Trophoblast cell (in vitro differentiated cells and primary cell): ENCODE measurements around the gene ALKAL2.

ENCODE experiments used
- DNase-seq, 2 donors: peaks; one replicate each; pipeline ENCODE4 v3.0.0-alpha.2; 2016
- H2AFZ ChIP-seq: 2 replicates; pipeline ENCODE4 v1.6.1; 2013; ENCODE audit warnings: low read length, moderate library complexity, mild to moderate bottlenecking; ENCODE audit not compliant: insufficient read depth, poor library complexity
- H2AK5ac ChIP-seq: 2 replicates; pipeline ENCODE4 v1.6.1; 2013; ENCODE audit warnings: mild to moderate bottlenecking, low read length
- H2BK120ac ChIP-seq: 2 replicates; pipeline ENCODE4 v1.6.1; 2013; ENCODE audit warnings: low read length, mild to moderate bottlenecking, moderate library complexity; ENCODE audit not compliant: insufficient read depth, poor library complexity
- H2BK12ac ChIP-seq: 2 replicates; pipeline ENCODE4 v1.6.1; 2013; ENCODE audit warnings: mild to moderate bottlenecking, low read length, moderate library complexity
- H2BK5ac ChIP-seq: 2 replicates; pipeline ENCODE4 v1.6.1; 2013; ENCODE audit warnings: low read length, low read depth, moderate library complexity, mild to moderate bottlenecking; ENCODE audit not compliant: poor library complexity
- H3K14ac ChIP-seq: 2 replicates; pipeline ENCODE4 v1.6.1; 2013; ENCODE audit warnings: mild to moderate bottlenecking, low read length
- H3K18ac ChIP-seq: 2 replicates; pipeline ENCODE4 v1.6.1; 2013; ENCODE audit warnings: mild to moderate bottlenecking, low read length
- H3K23ac ChIP-seq: 2 replicates; pipeline ENCODE4 v1.6.1; 2013; ENCODE audit warnings: low read length
- H3K27ac ChIP-seq: 2 replicates; pipeline ENCODE4 v1.5.1; 2013; ENCODE audit warnings: low read depth, mild to moderate bottlenecking, inconsistent platforms, low read length, moderate library complexity
- H3K27me3 ChIP-seq: 2 replicates; pipeline ENCODE4 v1.6.1; 2013; ENCODE audit warnings: inconsistent platforms, mild to moderate bottlenecking, low read length, moderate library complexity; ENCODE audit not compliant: insufficient read depth
- H3K36me3 ChIP-seq, 2 experiments: 1 replicate in 1 of 2; 2 replicates in 1 of 2; pipeline ENCODE4 v1.6.1; 2013; ENCODE audit warnings: low read length in 2 of 2, mild to moderate bottlenecking in 2 of 2, moderate library complexity in 1 of 2; ENCODE audit not compliant: insufficient read depth in 2 of 2, control insufficient read depth in 1 of 2
- H3K4ac ChIP-seq: 2 replicates; pipeline ENCODE4 v1.6.1; 2013; ENCODE audit warnings: low read depth, mild to moderate bottlenecking, low read length, moderate library complexity
- H3K4me1 ChIP-seq, 2 experiments: 1 replicate in 1 of 2; 2 replicates in 1 of 2; pipeline ENCODE4 v1.6.1; 2013; ENCODE audit warnings: low read length in 2 of 2, mild to moderate bottlenecking in 2 of 2, moderate library complexity in 1 of 2; ENCODE audit not compliant: insufficient read depth in 2 of 2, control insufficient read depth in 1 of 2
- H3K4me2 ChIP-seq: 2 replicates; pipeline ENCODE4 v1.6.1; 2013; ENCODE audit warnings: inconsistent platforms, mild to moderate bottlenecking, low read length, moderate library complexity
- H3K4me3 ChIP-seq: 2 replicates; pipeline ENCODE4 v1.5.1; 2013; ENCODE audit warnings: mild to moderate bottlenecking, low read depth, low read length, inconsistent platforms
- H3K79me1 ChIP-seq: one replicate; pipeline ENCODE4 v1.6.1; 2013; ENCODE audit warnings: low read length
- H3K79me2 ChIP-seq: 2 replicates; pipeline ENCODE4 v1.6.1; 2013; ENCODE audit warnings: low read length, mild to moderate bottlenecking; ENCODE audit not compliant: control insufficient read depth, insufficient read depth, poor library complexity
- H3K9ac ChIP-seq: 2 replicates; pipeline ENCODE4 v1.6.1; 2013; ENCODE audit warnings: mild to moderate bottlenecking, low read length
- H3K9me3 ChIP-seq: 2 replicates; pipeline ENCODE4 v1.6.1; 2013; ENCODE audit warnings: low read depth, mild to moderate bottlenecking, control low read depth, inconsistent platforms, low read length; ENCODE audit not compliant: insufficient read depth
- H4K12ac ChIP-seq: 2 replicates; pipeline ENCODE4 v1.6.1; 2013; ENCODE audit warnings: low read depth, mild to moderate bottlenecking, low read length, moderate library complexity
- H4K8ac ChIP-seq: 2 replicates; pipeline ENCODE4 v1.6.1; 2013; ENCODE audit warnings: low read depth, mild to moderate bottlenecking, low read length, moderate library complexity
- H4K91ac ChIP-seq: one replicate; pipeline ENCODE4 v1.6.1; 2013; ENCODE audit warnings: low read depth, mild to moderate bottlenecking, low read length, moderate library complexity
- WGBS: extraction: QIAGEN DNeasy Blood & Tissue Kit; methylation state at CpG from one replicate; pipeline ENCODE4 v1.1.7; 2013; ENCODE audit warnings: missing lambda C conversion rate; ENCODE audit not compliant: insufficient read length, insufficient coverage; ENCODE audit errors: extremely low coverage; 5-methylcytosine and 5-hydroxymethylcytosine counted together

The ALKAL2 gene

GRCh38 chr2:275466-275865, 12.4 kb downstream of the ALKAL2 start:
- peaks cover 2% of the 10 kb centered on the region for H3K9me3 ChIP-seq
- no peak overlapping the region for H2AK5ac ChIP-seq
- no peak overlapping the region for H4K8ac ChIP-seq
- no peak overlapping the region for H3K4ac ChIP-seq
- H4K91ac ChIP-seq = no peak overlapping the region
- no peak overlapping the region for H3K27ac ChIP-seq
- no peak overlapping the region for H2BK120ac ChIP-seq
- H3K9ac ChIP-seq = no peak overlapping the region
- H2BK5ac ChIP-seq = no peak overlapping the region
- no peak for DNase-seq
- no peak overlapping the region for H2BK12ac ChIP-seq
- no peak overlapping the region for H3K23ac ChIP-seq
- H2AFZ ChIP-seq = no peak overlapping the region
- H3K18ac ChIP-seq = no peak overlapping the region
- H3K79me2 ChIP-seq = peaks cover 1% of the 10 kb centered on the region
- no peak overlapping the region for H3K14ac ChIP-seq
- no peaks in the 10 kb centered on the region for H3K79me1 ChIP-seq
- peaks cover 13 to 33% of the 10 kb centered on the region in 2 experiments for H3K36me3 ChIP-seq
- no peaks in the 10 kb centered on the region for H3K27me3 ChIP-seq
- H3K4me1 ChIP-seq = no peaks in the 10 kb centered on the region
- H4K12ac ChIP-seq = no peak overlapping the region
- no CpG with 5 or more reads among the region's 6 CpGs for WGBS
- H3K4me3 ChIP-seq = no peak overlapping the region
- no peak overlapping the region for H3K4me2 ChIP-seq

DNA sequence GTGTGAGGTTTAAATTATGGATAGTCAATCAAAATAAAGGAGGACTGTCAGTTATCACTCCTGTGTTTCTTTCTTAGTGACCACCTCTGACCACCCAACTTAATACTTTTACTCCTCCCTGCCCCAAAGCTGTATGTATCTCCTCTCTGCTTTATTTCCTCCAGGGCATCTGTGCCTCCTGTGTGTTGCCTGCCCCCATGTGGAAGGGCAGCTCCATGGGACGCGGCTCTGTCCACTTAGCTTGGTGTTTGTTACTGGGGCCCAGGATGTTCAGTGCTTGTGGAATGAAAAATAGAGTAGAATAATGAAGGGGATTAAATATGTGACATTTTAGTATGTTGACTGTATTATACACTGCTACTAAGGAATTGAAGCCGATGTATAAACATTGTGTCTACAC, 13.4 kb downstream of the ALKAL2 start:
- Histone ChIP-seq H3K4me2 (no peak overlapping the region), H2BK12ac (no peak overlapping the region), H3K18ac (no peak overlapping the region), H4K8ac (no peak overlapping the region), H3K4me1 (no peaks in the 10 kb centered on the region), H2BK120ac (no peak overlapping the region), H3K4ac (no peak overlapping the region), H3K23ac (no peak overlapping the region), H2BK5ac (no peak overlapping the region), H3K14ac (no peak overlapping the region), H3K9me3 (peaks cover 2% of the 10 kb centered on the region), H3K79me1 (no peaks in the 10 kb centered on the region), H3K9ac (no peak overlapping the region), H3K27ac (no peak overlapping the region), H2AFZ (no peak overlapping the region), H2AK5ac (no peak overlapping the region), H4K12ac (no peak overlapping the region), H3K4me3 (no peak overlapping the region), H3K79me2 (peaks cover 3% of the 10 kb centered on the region), H3K36me3 (peaks cover 13 to 31% of the 10 kb centered on the region in 2 experiments), H3K27me3 (no peaks in the 10 kb centered on the region), H4K91ac (no peak overlapping the region)
- no CpG with 5 or more reads among the region's 3 CpGs for WGBS
- DNase-seq = no peak

- no peak overlapping the region for H2BK5ac ChIP-seq
- H3K14ac ChIP-seq = no peak overlapping the region
- no peak overlapping the region for H2AK5ac ChIP-seq
- H3K4ac ChIP-seq = peak overlapping the region; percentile 2
- peaks cover 6% of the 10 kb centered on the region for H3K79me2 ChIP-seq
- no peak overlapping the region for H3K18ac ChIP-seq
- H3K9ac ChIP-seq = no peak overlapping the region
- no peak overlapping the region for H4K91ac ChIP-seq
- H3K36me3 ChIP-seq = peaks cover 11 to 29% of the 10 kb centered on the region in 2 experiments
- no peak overlapping the region for H4K8ac ChIP-seq
- no peak overlapping the region for H3K4me3 ChIP-seq
- no peaks in the 10 kb centered on the region for H3K79me1 ChIP-seq
- no peak overlapping the region for H3K23ac ChIP-seq
- H2AFZ ChIP-seq = no peak overlapping the region
- WGBS = no CpG with 5 or more reads among the region's 6 CpGs
- no peak overlapping the region for H3K27ac ChIP-seq
- no peaks in the 10 kb centered on the region for H3K27me3 ChIP-seq
- DNase-seq = no peak
- H4K12ac ChIP-seq = no peak overlapping the region
- H2BK120ac ChIP-seq = no peak overlapping the region
- no peak overlapping the region for H3K4me2 ChIP-seq
- H3K9me3 ChIP-seq = peaks cover 2% of the 10 kb centered on the region
- H3K4me1 ChIP-seq = no peaks in the 10 kb centered on the region
- H2BK12ac ChIP-seq = no peak overlapping the region
These were observed 14.6 kb downstream of the ALKAL2 start for GRCh38 chr2:273333-273732.

DNA sequence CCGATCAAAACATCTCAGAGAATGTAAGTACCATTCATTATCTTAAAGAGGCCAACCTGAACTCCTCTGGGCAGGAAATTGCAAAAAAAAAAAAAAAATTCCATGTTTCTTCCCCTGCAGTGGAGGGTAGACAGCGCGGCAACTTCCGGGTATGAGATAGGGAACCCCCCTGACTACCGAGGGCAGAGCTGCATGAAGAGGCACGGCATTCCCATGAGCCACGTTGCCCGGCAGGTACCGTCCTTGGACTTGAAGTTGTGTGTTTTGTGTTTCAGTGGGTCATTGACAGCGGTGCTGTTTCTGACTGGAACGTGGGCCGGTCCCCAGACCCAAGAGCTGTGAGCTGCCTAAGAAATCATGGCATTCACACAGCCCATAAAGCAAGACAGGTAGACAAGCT, 16.0 kb downstream of the ALKAL2 start:
- no peaks in the 10 kb centered on the region for H3K27me3 ChIP-seq

More for the DNA sequence above, 16.0 kb downstream of the ALKAL2 start:
- Histone ChIP-seq H3K4me3 (no peak overlapping the region), H3K9ac (no peak overlapping the region), H3K18ac (peak overlapping the region; percentile 68), H3K79me1 (no peaks in the 10 kb centered on the region), H3K79me2 (peaks cover 9% of the 10 kb centered on the region), H4K91ac (no peak overlapping the region), H4K12ac (no peak overlapping the region), H2AFZ (no peak overlapping the region), H3K4me1 (no peaks in the 10 kb centered on the region), H4K8ac (no peak overlapping the region), H3K14ac (no peak overlapping the region), H3K36me3 (peaks cover 6 to 21% of the 10 kb centered on the region in 2 experiments), H2AK5ac (no peak overlapping the region), H3K9me3 (peaks cover 2% of the 10 kb centered on the region), H2BK12ac (no peak overlapping the region), H3K27ac (no peak overlapping the region), H3K4me2 (no peak overlapping the region), H2BK120ac (no peak overlapping the region), H3K23ac (no peak overlapping the region), H2BK5ac (no peak overlapping the region), H3K4ac (peak overlapping the region; percentile 24)
- DNase-seq = no peak
- WGBS = no CpG with 5 or more reads among the region's 12 CpGs
